ENCODE results near the gene SLC7A6.

- TF ChIP-seq SRF (IDR thresholded peaks at IDR 0.05; ENCODE audit: low read depth, low read length) (no peak), POLR2A (IDR thresholded peaks at IDR 0.05; ENCODE audit: control extremely low read depth in 1 of 2, low read depth in 2 of 2, low read length in 2 of 2) (no peak), SIX5 (IDR thresholded peaks at IDR 0.05; ENCODE audit: low read depth, low read length) (no peak), EZH2 (IDR thresholded peaks at IDR 0.05; ENCODE audit: low read depth, low read length, severe bottlenecking) (no peak), CTCF (IDR thresholded peaks at IDR 0.05; ENCODE audit: control extremely low read depth in 1 of 3, insufficient read depth in 1 of 3, low read depth in 1 of 3, low read length in 3 of 3) (no peak)
Measured at GRCh38 chr16:68343137-68343536, 78.8 kb downstream of the SLC7A6 start.
